HG03108 (cell line): ENCODE measurements around the gene ZDHHC8.

Source experiments
- ATAC-seq: cut with Tn5 transposase; IDR thresholded peaks from one replicate; pipeline ENCODE4 v1.9.1; 2021; ENCODE audit warnings: moderate library complexity; ENCODE audit not compliant: unreplicated experiment

ZDHHC8 gene

GRCh38 chr22:20131597-20131858 is at the start of gene ZDHHC8:
ZDHHC8 (plus strand) TSS chr22:20131804; CDS start chr22:20131948, 144 bp downstream.
- ATAC-seq, result peak; percentile 31

- no peak for ATAC-seq
These were observed 48.3 kb upstream of the ZDHHC8 start for GRCh38 chr22:20083157-20083890.

- ATAC-seq, result no peak
These were observed 47.6 kb upstream of the ZDHHC8 start for GRCh38 chr22:20083891-20084546.

GRCh38 chr22:20084547-20085413 is 46.8 kb upstream of the ZDHHC8 start:
- ATAC-seq, result no peak

- no peak for ATAC-seq
These were observed 46.0 kb upstream of the ZDHHC8 start for GRCh38 chr22:20085651-20086050.

GRCh38 chr22:20086101-20086599 is 45.5 kb upstream of the ZDHHC8 start:
- ATAC-seq, result no peak

- no peak for ATAC-seq
These were observed 44.8 kb upstream of the ZDHHC8 start for GRCh38 chr22:20086763-20087162.

GRCh38 chr22:20087319-20088262 is 44.0 kb upstream of the ZDHHC8 start:
- no peak for ATAC-seq

- ATAC-seq, result no peak
These were observed 43.3 kb upstream of the ZDHHC8 start for GRCh38 chr22:20088263-20088648.

GRCh38 chr22:20089226-20089976 is 42.2 kb upstream of the ZDHHC8 start:
- no peak for ATAC-seq

- no peak for ATAC-seq
These were observed 41.5 kb upstream of the ZDHHC8 start for GRCh38 chr22:20089977-20090729.

GRCh38 chr22:20090730-20091240 is 40.8 kb upstream of the ZDHHC8 start:
- ATAC-seq, result no peak

GRCh38 chr22:20091690-20092476 is 39.7 kb upstream of the ZDHHC8 start:
- ATAC-seq, result no peak

GRCh38 chr22:20092477-20092854 is 39.1 kb upstream of the ZDHHC8 start:
- ATAC-seq, result no peak

- ATAC-seq, result no peak
These were observed 38.0 kb upstream of the ZDHHC8 start for GRCh38 chr22:20093418-20094196.

GRCh38 chr22:20094197-20094807 is 37.3 kb upstream of the ZDHHC8 start:
- ATAC-seq, result no peak

GRCh38 chr22:20095521-20095920 is 36.1 kb upstream of the ZDHHC8 start:
- no peak for ATAC-seq
